HG03066 (cell line): Measurements from ENCODE around the gene NEUROD1.

Source experiments
- ATAC-seq: cut with Tn5 transposase; IDR thresholded peaks from one replicate; pipeline ENCODE4 v1.9.1; 2021; ENCODE audit warnings: low read depth; ENCODE audit not compliant: unreplicated experiment

The NEUROD1 gene

GRCh38 chr2:181646415-181646987, 33.8 kb downstream of the NEUROD1 start:
- ATAC-seq: no peak

DNA sequence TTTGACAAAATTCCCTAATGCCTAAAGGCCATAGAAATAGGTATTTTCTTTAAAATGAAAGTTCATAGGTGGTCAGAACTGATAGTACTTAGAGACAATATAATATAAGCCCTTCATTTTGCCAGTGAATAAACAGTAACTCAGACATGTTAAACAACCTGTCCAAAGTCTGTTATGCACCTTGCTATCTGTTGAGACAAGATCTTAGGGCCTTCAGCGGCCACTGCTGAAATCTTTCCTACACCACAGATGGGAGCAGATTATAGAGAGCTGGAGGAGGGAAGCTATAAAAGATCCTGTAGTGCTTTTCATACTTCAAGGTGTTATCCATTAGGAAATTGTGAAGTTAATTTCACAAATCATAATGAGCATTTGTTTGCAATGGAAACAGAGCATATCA, 37.2 kb downstream of the NEUROD1 start:
- ATAC-seq: no peak

DNA sequence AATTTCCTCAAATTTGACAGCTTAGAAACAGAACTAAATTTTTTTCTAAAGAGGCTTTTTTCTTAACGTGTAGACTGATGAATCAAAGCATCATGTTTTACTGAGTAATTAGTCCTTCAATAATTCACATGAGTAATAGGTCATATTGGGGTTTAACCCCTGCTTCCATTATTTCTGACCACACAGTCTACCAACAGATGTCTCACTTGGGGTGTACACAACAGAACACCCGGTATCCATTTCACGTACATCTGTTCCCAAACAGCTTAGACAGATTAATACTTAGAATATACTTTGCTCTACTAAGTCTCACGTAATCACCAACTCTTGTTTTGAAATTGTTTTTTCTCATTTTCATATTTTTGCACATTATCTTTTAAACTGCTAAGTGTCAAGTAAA, 38.2 kb downstream of the NEUROD1 start:
- ATAC-seq: no peak

DNA sequence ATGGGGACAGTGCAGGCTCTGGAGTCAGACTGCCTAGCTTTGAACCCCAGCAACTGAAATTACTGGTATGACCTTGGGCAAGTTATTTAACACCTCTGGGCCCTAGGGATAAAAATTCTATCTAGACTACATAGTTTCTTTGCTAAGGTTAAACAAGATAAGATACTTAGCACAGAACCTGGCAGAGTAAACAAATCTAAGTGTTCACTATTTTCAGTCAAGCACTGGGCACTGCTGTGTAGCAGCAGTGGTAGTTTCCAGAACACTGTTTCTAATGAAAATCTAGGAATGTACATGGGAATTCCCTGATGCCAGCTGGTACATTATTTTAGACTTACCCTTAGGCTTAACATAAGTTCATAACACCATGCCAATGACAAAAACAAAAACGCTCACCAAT, 40.6 kb downstream of the NEUROD1 start:
- no peak for ATAC-seq

GRCh38 chr2:181632733-181633401, 47.5 kb downstream of the NEUROD1 start:
- ATAC-seq: peak; percentile 64

DNA sequence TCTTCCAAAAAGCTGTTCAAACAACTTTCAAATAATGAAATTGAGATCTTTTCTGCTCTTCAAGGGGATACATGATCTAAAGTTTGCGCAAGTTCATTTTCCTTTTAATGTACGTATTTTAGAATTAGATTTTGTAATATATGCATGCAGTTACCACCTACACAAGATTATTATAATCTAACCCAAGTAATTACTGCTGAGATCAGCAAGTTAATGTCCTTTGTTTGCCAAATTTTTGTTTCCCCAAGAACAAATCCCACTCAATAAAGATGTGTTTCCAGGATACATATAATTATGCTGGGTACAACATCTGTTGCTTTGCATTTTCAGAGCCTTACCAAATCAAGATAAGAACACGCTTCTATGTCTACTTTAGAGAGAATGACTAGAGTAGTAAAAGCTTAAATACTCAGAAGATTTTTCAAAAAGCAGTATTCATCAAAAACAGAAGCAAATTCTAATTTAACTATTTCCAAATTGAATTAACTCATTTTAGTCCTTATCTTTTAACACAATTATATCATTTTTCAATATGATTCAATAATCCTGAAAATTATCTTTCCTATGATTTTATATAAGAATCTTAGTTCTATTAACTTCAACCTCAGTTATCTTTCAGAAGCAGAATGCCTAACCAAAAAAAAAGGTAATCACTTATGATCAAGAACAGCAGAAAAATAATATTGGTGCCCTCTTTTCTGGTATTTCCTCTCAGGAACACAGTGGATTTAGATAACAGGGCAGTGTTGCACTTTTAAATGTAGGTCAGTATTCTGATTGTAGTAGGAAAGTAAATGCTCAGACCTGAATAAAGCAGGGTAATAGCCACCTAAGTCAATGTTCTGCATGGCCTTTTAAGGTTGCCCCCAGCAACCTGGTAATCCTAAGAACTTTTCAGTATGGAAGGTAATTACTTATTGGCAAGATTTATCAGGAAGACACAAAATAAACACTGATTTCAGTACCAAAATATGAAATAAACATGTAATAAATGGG, 51.4 kb downstream of the NEUROD1 start:
- no peak for ATAC-seq

- no peak for ATAC-seq
Observed at GRCh38 chr2:181627545-181627944, 52.8 kb downstream of the NEUROD1 start.

- no peak for ATAC-seq
Observed at GRCh38 chr2:181626671-181627070, 53.6 kb downstream of the NEUROD1 start.
